ENCODE data around the gene RELA.
"Not testable (repeated sequence)": the region's sequence is repeated elsewhere in the genome, so short reads cannot be mapped to it uniquely, and the experiment has no call there.

The RELA gene

GRCh38 chr11:65661599-65662246, 993 bp downstream of the RELA start:
- peak overlapping the region; percentile 86 to 99 for H3K4me3 ChIP-seq (ENCODE audit: insufficient read depth in 1 of 2, low read depth in 1 of 2, low read length in 2 of 2)
- WGBS: 92% methylated on average over 18 of the region's 25 CpGs
- peaks cover 12% of the 10 kb centered on the region for H3K4me1 ChIP-seq (ENCODE audit: control insufficient read depth, insufficient read depth, low read depth, low read length)
- peak overlapping the region; percentile 99 for H3K9ac ChIP-seq (ENCODE audit: low read length)
- no peak overlapping the region for H2BK15ac ChIP-seq (ENCODE audit: low read depth, poor library complexity, severe bottlenecking)
- H3K18ac ChIP-seq (ENCODE audit: low read depth in 1 of 2, low read length in 2 of 2): peak overlapping the region; percentile 72 to 86
- H2BK120ac ChIP-seq (ENCODE audit: low read depth, low read length): no peak overlapping the region
- no peak overlapping the region for H2AFZ ChIP-seq (ENCODE audit: low read depth, low read length)
- no peaks in the 10 kb centered on the region for H3K9me3 ChIP-seq (ENCODE audit: control insufficient read depth, low read length)
- H3K79me1 ChIP-seq (replicated peaks; ENCODE audit: low read length, poor library complexity, severe bottlenecking): peaks cover 32% of the 10 kb centered on the region
- H4K8ac ChIP-seq (ENCODE audit: low read length): no peak overlapping the region
- H3K27me3 ChIP-seq (ENCODE audit: control insufficient read depth in 1 of 2, insufficient read depth in 1 of 2, low read length in 2 of 2): no peaks in the 10 kb centered on the region
- peak overlapping the region in 1 of 2 experiments; percentile 27 for H3K23ac ChIP-seq (ENCODE audit: low read length in 2 of 2)
- H2AK5ac ChIP-seq (ENCODE audit: low read length, severe bottlenecking): peak overlapping the region; percentile 27
- peak overlapping the region; percentile 52 to 53 for H3K4ac ChIP-seq (ENCODE audit: low read depth in 1 of 2, low read length in 2 of 2)
- no peak for DNase-seq
- no peak overlapping the region for H2BK12ac ChIP-seq (ENCODE audit: low read length in 2 of 2)
- peak overlapping the region in 1 of 2 experiments; percentile 73 for H3K14ac ChIP-seq (ENCODE audit: low read length in 2 of 2)
- H3K36me3 ChIP-seq (ENCODE audit: control insufficient read depth in 1 of 2, insufficient read depth in 2 of 2, low read depth in 1 of 2, low read length in 2 of 2): peaks cover 45 to 50% of the 10 kb centered on the region in 2 experiments
- H3K4me2 ChIP-seq (ENCODE audit: low read length, poor library complexity, severe bottlenecking): peak overlapping the region; percentile 91
- no peak overlapping the region for H2BK5ac ChIP-seq (ENCODE audit: low read depth, low read length, poor library complexity, severe bottlenecking)
- peak overlapping the region; percentile 53 for H4K91ac ChIP-seq (ENCODE audit: low read length)
- H3K27ac ChIP-seq (ENCODE audit: low read length, poor library complexity, severe bottlenecking): no peak overlapping the region

DNA sequence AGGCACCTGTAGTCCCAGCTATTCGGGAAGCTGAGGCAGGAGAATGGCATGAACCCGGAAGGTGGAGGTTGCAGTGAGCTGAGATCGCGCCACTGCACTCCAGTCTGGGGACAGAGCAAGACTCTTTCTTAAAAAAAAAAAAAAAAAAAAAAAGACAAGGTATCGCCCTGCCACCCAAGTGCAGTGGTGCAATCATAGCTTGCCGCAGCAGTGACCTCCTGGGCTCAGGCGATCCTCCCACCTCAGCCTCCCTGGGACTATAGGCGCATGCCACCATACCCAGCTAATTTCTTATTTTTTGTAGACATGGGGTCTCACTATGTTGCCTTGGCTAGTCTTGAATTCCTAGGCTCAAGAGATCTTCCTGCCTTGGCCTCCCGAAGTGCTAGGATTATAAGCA, 1.8 kb downstream of the RELA start:
- over 99% methylated on average over 9 of the region's 9 CpGs for WGBS
- not testable (repeated sequence) for H2BK12ac ChIP-seq (ENCODE audit: low read length in 2 of 2); H3K9me3 ChIP-seq (ENCODE audit: control insufficient read depth, low read length)

DNA sequence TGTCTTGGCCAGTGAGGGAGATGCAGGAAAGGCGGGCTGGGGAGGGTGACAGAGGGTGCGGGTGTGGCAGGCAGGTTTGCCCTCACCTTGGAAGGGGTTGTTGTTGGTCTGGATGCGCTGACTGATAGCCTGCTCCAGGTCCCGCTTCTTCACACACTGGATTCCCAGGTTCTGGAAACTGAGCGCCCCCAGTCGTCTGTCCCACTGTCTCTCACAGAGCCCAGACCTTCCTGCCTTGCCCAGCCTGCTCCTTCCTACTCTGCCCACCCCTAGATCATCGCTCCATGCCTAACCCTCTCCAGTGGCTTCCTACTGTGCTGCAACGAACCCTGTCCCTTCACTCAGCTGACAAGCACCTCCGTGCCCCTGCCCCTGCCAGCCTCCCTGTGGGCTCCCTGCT, 2.7 kb downstream of the RELA start:
- Histone ChIP-seq H3K27ac (ENCODE audit: low read length, poor library complexity, severe bottlenecking) (no peak overlapping the region), H2BK5ac (ENCODE audit: low read depth, low read length, poor library complexity, severe bottlenecking) (no peak overlapping the region), H3K18ac (ENCODE audit: low read depth in 1 of 2, low read length in 2 of 2) (no peak overlapping the region), H2AFZ (ENCODE audit: low read depth, low read length) (no peak overlapping the region), H3K79me1 (replicated peaks; ENCODE audit: low read length, poor library complexity, severe bottlenecking) (peaks cover 35% of the 10 kb centered on the region), H4K91ac (ENCODE audit: low read length) (peak overlapping the region; percentile 54), H3K4me2 (ENCODE audit: low read length, poor library complexity, severe bottlenecking) (no peak overlapping the region), H3K4me3 (ENCODE audit: insufficient read depth in 1 of 2, low read depth in 1 of 2, low read length in 2 of 2) (no peak overlapping the region), H3K23ac (ENCODE audit: low read length in 2 of 2) (no peak overlapping the region), H3K4me1 (ENCODE audit: control insufficient read depth, insufficient read depth, low read depth, low read length) (peaks cover 12% of the 10 kb centered on the region), H2BK12ac (ENCODE audit: low read length in 2 of 2) (no peak overlapping the region), H4K8ac (ENCODE audit: low read length) (no peak overlapping the region), H3K9me3 (ENCODE audit: control insufficient read depth, low read length) (no peaks in the 10 kb centered on the region), H2AK5ac (ENCODE audit: low read length, severe bottlenecking) (no peak overlapping the region), H2BK15ac (ENCODE audit: low read depth, poor library complexity, severe bottlenecking) (no peak overlapping the region), H2BK120ac (ENCODE audit: low read depth, low read length) (no peak overlapping the region), H3K36me3 (ENCODE audit: control insufficient read depth in 1 of 2, insufficient read depth in 2 of 2, low read depth in 1 of 2, low read length in 2 of 2) (peaks cover 61 to 65% of the 10 kb centered on the region in 2 experiments), H3K9ac (ENCODE audit: low read length) (peak overlapping the region; percentile 33), H3K27me3 (ENCODE audit: control insufficient read depth in 1 of 2, insufficient read depth in 1 of 2, low read length in 2 of 2) (no peaks in the 10 kb centered on the region), H3K14ac (ENCODE audit: low read length in 2 of 2) (no peak overlapping the region), H3K4ac (ENCODE audit: low read depth in 1 of 2, low read length in 2 of 2) (no peak overlapping the region)
- 96% methylated on average over 9 of the region's 9 CpGs for WGBS
- no peak for DNase-seq

More for the DNA sequence above, 1.8 kb downstream of the RELA start:
- not testable (repeated sequence) for H3K27ac ChIP-seq (ENCODE audit: low read length, poor library complexity, severe bottlenecking); H2BK15ac ChIP-seq (ENCODE audit: low read depth, poor library complexity, severe bottlenecking); H3K23ac ChIP-seq (ENCODE audit: low read length in 2 of 2); H3K14ac ChIP-seq (ENCODE audit: low read length in 2 of 2); H3K18ac ChIP-seq (ENCODE audit: low read depth in 1 of 2, low read length in 2 of 2); H2BK5ac ChIP-seq (ENCODE audit: low read depth, low read length, poor library complexity, severe bottlenecking); H4K91ac ChIP-seq (ENCODE audit: low read length); H2AFZ ChIP-seq (ENCODE audit: low read depth, low read length); H4K8ac ChIP-seq (ENCODE audit: low read length); H3K4me2 ChIP-seq (ENCODE audit: low read length, poor library complexity, severe bottlenecking); H2BK120ac ChIP-seq (ENCODE audit: low read depth, low read length); DNase-seq; H2AK5ac ChIP-seq (ENCODE audit: low read length, severe bottlenecking); H3K27me3 ChIP-seq (ENCODE audit: control insufficient read depth in 1 of 2, insufficient read depth in 1 of 2, low read length in 2 of 2); H3K4ac ChIP-seq (ENCODE audit: low read depth in 1 of 2, low read length in 2 of 2)
- peak overlapping the region; percentile 99 for H3K9ac ChIP-seq (ENCODE audit: low read length)
- peaks cover 12% of the 10 kb centered on the region for H3K4me1 ChIP-seq (ENCODE audit: control insufficient read depth, insufficient read depth, low read depth, low read length)
- peaks cover 33% of the 10 kb centered on the region for H3K79me1 ChIP-seq (replicated peaks; ENCODE audit: low read length, poor library complexity, severe bottlenecking)
- H3K36me3 ChIP-seq (ENCODE audit: control insufficient read depth in 1 of 2, insufficient read depth in 2 of 2, low read depth in 1 of 2, low read length in 2 of 2): peaks cover 52 to 56% of the 10 kb centered on the region in 2 experiments
- H3K4me3 ChIP-seq (ENCODE audit: insufficient read depth in 1 of 2, low read depth in 1 of 2, low read length in 2 of 2): peak overlapping the region in 1 of 2 experiments; percentile 99

- H3K14ac ChIP-seq (ENCODE audit: low read length in 2 of 2): no peak overlapping the region
- no peak for DNase-seq
- no peak overlapping the region for H3K18ac ChIP-seq (ENCODE audit: low read depth in 1 of 2, low read length in 2 of 2)
- no peak overlapping the region for H2AFZ ChIP-seq (ENCODE audit: low read depth, low read length)
- H2BK5ac ChIP-seq (ENCODE audit: low read depth, low read length, poor library complexity, severe bottlenecking): no peak overlapping the region
- H3K9me3 ChIP-seq (ENCODE audit: control insufficient read depth, low read length): no peaks in the 10 kb centered on the region
- no peak overlapping the region for H3K23ac ChIP-seq (ENCODE audit: low read length in 2 of 2)
- H3K4me2 ChIP-seq (ENCODE audit: low read length, poor library complexity, severe bottlenecking): no peak overlapping the region
- no peak overlapping the region for H3K4ac ChIP-seq (ENCODE audit: low read depth in 1 of 2, low read length in 2 of 2)
- no peaks in the 10 kb centered on the region for H3K27me3 ChIP-seq (ENCODE audit: control insufficient read depth in 1 of 2, insufficient read depth in 1 of 2, low read length in 2 of 2)
- 98% methylated on average over 21 of the region's 21 CpGs for WGBS
- no peak overlapping the region for H2AK5ac ChIP-seq (ENCODE audit: low read length, severe bottlenecking)
- no peak overlapping the region for H3K4me3 ChIP-seq (ENCODE audit: insufficient read depth in 1 of 2, low read depth in 1 of 2, low read length in 2 of 2)
- peaks cover 11% of the 10 kb centered on the region for H3K4me1 ChIP-seq (ENCODE audit: control insufficient read depth, insufficient read depth, low read depth, low read length)
- no peak overlapping the region for H3K9ac ChIP-seq (ENCODE audit: low read length)
- H4K91ac ChIP-seq (ENCODE audit: low read length): no peak overlapping the region
- no peak overlapping the region for H4K8ac ChIP-seq (ENCODE audit: low read length)
- H2BK120ac ChIP-seq (ENCODE audit: low read depth, low read length): no peak overlapping the region
- H3K27ac ChIP-seq (ENCODE audit: low read length, poor library complexity, severe bottlenecking): no peak overlapping the region
- peaks cover 34% of the 10 kb centered on the region for H3K79me1 ChIP-seq (replicated peaks; ENCODE audit: low read length, poor library complexity, severe bottlenecking)
- H2BK15ac ChIP-seq (ENCODE audit: low read depth, poor library complexity, severe bottlenecking): no peak overlapping the region
- H2BK12ac ChIP-seq (ENCODE audit: low read length in 2 of 2): no peak overlapping the region
- H3K36me3 ChIP-seq (ENCODE audit: control insufficient read depth in 1 of 2, insufficient read depth in 2 of 2, low read depth in 1 of 2, low read length in 2 of 2): peaks cover 77 to 81% of the 10 kb centered on the region in 2 experiments
Measured at GRCh38 chr11:65658174-65659021, 4.3 kb downstream of the RELA start.
